Measurements from ENCODE around the gene DHRS12.
"Not testable (repeated sequence)": the region's sequence is repeated elsewhere in the genome, so short reads cannot be mapped to it uniquely, and the experiment has no call there.

The DHRS12 gene

GRCh38 chr13:51829568-51829899 lies 25.6 kb upstream of the DHRS12 start:
- no peak for DNase-seq
- in situ Hi-C loops (cut with HindIII; ENCODE audit: low pct_ligation_motif_present, low pct_unique_long_range_greater_than_20kb, low sequenced_read_pairs) = no loop called here

DNA sequence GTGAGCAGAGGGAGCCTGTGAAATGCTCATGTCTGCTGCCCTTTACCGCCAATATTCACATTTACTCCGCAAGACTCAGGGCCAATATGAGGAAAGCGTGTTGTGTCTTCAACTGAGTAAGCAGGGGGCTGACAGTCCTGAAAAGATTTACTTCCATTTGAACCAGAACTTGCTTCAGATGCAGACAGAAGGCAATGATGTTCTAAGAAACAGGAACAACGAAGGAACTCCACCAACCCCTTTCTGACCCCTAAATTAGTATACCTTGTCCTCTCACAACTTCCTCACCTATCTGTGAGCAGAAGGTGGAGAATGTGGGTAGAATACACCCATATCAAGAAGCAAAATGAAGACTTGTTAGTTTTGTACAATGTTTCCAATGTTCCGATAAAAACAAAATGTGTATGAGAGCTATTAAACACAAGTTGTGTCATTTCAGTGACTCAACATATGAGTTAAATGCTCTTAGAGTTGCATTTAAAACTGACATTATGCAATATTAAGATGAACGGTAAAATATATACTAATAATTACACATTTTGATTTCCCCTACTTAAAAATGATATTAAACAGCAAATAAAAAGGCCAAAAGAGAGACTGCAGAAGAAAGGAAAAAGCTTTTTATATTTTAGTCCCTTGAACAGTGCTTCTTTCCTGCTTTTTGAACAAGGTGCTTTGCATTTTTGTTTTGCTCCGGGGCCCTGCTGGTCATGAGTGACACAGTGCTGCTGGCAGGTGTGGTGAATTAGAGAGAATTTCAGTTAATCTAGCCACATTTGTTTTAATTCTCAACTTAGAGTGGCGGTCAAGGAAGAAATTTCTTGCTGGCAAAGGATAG lies 25.0 kb upstream of the DHRS12 start:
- in situ Hi-C loops (cut with HindIII; ENCODE audit: low pct_ligation_motif_present, low pct_unique_long_range_greater_than_20kb, low sequenced_read_pairs) = no loop called here
- DNase-seq = no peak

GRCh38 chr13:51827254-51827653 lies 23.3 kb upstream of the DHRS12 start:
- in situ Hi-C loops (cut with HindIII; ENCODE audit: low pct_ligation_motif_present, low pct_unique_long_range_greater_than_20kb, low sequenced_read_pairs) = no loop called here
- no peak for DNase-seq

GRCh38 chr13:51826606-51827005 lies 22.6 kb upstream of the DHRS12 start:
- in situ Hi-C loops (cut with HindIII; ENCODE audit: low pct_ligation_motif_present, low pct_unique_long_range_greater_than_20kb, low sequenced_read_pairs) = no loop called here
- DNase-seq = no peak

GRCh38 chr13:51825681-51826254 lies 21.8 kb upstream of the DHRS12 start:
- in situ Hi-C loops (cut with HindIII; ENCODE audit: low pct_ligation_motif_present, low pct_unique_long_range_greater_than_20kb, low sequenced_read_pairs) = no loop called here
- DNase-seq = no peak

DNA sequence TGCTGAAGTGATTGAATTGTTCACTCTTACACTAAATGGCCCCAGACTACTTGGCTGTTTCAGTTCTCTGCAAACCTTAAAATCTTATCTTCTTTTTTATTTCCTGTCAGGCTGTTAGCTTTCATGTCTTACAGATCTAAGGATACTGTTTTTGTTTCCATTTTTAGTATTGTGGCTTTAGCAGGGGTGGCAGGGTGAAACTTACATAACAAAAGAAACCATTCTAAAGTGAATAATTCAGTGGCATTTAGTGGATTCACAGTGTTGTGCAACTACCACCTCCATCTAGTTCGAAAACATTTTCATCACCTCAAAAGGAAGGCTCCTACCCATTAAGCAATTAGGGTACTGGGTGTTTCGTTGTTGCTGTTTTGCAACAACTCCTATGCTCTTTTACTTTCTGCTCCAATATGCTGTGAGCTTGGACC lies 21.2 kb upstream of the DHRS12 start:
- DNase-seq = no peak
- in situ Hi-C loops (cut with HindIII; ENCODE audit: low pct_ligation_motif_present, low pct_unique_long_range_greater_than_20kb, low sequenced_read_pairs) = no loop called here

DNA sequence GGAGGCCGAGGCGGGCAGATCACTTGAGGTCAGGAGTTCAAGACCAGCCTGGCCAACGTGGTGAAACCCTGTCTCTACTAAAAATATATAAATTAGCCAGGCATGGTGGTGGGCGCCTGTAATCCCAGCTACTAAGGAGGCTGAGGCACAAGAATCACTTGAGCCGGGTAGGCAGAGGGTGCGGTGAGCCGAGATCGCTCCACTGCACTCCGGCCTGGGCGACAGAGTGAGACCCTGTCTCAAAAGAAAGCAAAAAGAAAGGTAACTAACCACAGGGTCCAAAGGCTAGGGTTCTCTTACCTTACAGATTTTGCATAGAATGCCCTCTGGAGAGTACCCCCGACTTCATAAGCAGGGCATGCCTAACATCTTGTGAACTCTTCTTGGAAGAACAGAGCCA lies 20.7 kb upstream of the DHRS12 start:
- in situ Hi-C loops (cut with HindIII; ENCODE audit: low pct_ligation_motif_present, low pct_unique_long_range_greater_than_20kb, low sequenced_read_pairs); DNase-seq: not testable (repeated sequence)

DNA sequence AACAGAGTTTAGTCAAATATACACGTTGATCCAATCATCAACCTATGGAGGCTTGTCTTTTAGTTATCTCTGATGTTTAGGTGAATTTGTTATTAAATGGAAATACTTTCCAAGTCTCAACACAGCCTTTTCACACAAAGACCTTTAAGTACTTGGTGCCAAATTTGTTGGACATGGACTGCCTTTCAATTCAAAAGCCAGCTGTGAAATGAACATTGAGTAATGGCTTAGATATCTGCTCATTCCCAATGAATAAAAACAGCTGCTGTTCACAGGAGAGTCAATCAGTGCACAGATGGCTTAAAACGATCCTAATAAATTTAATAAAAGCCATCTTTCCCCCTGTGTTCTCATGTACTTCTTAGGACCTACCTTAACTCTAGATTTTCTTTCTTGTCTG lies 19.9 kb upstream of the DHRS12 start:
- in situ Hi-C loops (cut with HindIII; ENCODE audit: low pct_ligation_motif_present, low pct_unique_long_range_greater_than_20kb, low sequenced_read_pairs) = no loop called here
- DNase-seq = no peak

DNA sequence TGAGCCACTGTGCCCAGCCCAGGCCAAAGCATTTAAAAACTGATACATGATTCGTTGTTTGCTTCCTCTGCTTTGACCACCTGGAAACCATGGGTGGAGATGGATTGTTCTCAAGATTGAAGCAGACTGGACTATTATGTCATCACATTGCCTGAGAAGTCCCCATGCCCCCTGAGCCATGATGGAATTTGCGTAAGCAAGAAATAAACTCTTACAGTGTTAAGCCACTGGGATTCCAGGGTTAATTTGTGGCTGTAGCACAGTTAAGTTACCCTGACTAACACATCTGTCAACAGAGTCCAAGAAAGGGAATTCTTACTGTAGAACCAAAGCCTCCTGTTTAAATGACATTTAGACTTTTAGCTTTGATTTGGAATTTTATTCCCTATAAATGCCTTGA lies 19.4 kb upstream of the DHRS12 start:
- in situ Hi-C loops (cut with HindIII; ENCODE audit: low pct_ligation_motif_present, low pct_unique_long_range_greater_than_20kb, low sequenced_read_pairs) = no loop called here

GRCh38 chr13:51822106-51822815 lies 18.3 kb upstream of the DHRS12 start:
- no peak for DNase-seq
- in situ Hi-C loops (cut with HindIII; ENCODE audit: low pct_ligation_motif_present, low pct_unique_long_range_greater_than_20kb, low sequenced_read_pairs) = no loop called here

More for the DNA sequence above, 19.4 kb upstream of the DHRS12 start:
- no peak for DNase-seq

DNA sequence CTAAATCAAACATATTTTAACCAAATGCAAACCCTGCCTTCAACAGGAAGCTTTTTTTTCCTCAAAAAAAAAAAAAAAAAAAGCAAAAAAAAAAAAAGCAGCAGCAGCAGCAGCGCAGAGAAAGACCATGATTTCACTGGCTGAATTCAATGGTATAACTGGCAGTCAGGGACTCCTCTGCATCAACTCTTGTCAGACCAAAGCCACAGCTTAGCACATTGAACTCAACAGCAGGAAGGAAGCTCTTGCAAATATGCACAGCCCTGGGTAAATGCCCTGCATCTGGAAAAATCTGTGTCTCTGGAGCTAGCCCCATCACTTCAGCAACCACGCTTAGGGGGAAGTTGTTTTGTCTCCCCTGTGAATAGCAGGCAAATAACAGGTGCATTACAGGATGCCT lies 17.6 kb upstream of the DHRS12 start:
- in situ Hi-C loops (cut with HindIII; ENCODE audit: low pct_ligation_motif_present, low pct_unique_long_range_greater_than_20kb, low sequenced_read_pairs) = no loop called here
- DNase-seq = no peak

DNA sequence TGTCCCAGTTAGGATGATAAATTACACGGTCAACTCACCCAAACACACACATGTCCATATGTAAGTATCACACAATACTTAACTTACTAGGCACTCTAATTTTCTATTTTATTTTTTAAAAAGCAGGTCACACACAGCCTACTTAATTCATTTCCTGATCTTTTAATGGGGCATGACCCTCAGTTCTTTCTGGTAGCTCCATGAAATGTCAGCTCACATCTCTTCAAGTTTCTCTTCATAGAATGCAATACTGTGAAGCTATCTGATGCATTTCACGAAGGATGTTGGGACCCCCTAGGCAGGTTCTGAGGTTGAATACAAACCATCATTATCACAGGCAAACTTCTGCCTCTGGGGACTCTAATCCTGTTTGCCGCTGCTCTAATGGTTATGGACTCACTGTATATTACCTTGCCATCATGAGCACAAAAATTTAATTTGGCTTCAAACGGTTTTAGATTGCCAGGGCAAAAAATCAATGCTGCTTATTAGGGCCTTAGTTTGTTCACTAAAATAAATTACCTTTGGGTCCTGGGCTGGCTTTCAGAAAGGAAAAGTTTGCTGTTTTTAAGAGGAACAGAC lies 16.1 kb upstream of the DHRS12 start:
- in situ Hi-C loops (cut with HindIII; ENCODE audit: low pct_ligation_motif_present, low pct_unique_long_range_greater_than_20kb, low sequenced_read_pairs) = no loop called here
- DNase-seq = no peak

- DNase-seq = no peak
- in situ Hi-C loops (cut with HindIII; ENCODE audit: low pct_ligation_motif_present, low pct_unique_long_range_greater_than_20kb, low sequenced_read_pairs) = no loop called here
Measured at GRCh38 chr13:51819544-51819943, 15.6 kb upstream of the DHRS12 start.

DNA sequence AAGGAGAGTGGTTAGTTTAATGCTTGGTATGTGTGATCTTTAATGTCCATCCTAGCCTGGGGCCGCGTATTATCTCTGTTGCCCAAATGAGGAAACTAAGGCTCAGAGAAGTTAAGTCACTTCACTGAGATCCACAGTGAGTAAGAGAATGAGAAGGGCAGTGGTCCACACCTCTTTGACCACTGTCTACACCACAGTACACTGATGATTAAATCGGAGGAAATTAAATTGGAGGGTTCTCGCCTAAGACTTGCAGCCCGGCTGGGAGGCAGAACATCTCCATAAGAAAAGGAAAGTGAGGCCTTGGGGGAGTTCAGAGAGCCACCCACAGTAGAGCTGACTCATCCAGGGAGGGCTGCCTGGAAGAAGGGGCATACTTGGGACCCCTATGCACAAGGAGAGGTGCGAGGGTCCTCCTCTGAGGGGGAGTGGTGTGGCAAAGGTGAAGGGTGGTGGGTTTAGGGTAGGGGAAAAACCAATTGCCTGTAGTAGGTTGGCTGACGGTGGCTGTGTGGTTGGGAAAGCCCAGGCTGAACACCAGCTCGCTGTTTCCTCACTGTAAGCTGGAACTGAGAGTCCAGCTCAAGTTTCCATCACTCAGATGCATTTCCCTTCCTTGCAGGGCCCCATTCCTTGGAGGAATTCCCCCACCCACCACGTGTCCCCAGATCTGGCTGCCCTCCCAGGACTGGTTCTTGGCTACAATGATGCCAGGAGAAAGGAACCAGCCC lies 15.0 kb upstream of the DHRS12 start:
- in situ Hi-C loops (cut with HindIII; ENCODE audit: low pct_ligation_motif_present, low pct_unique_long_range_greater_than_20kb, low sequenced_read_pairs) = no loop called here
- no peak for DNase-seq

GRCh38 chr13:51818276-51818675 lies 14.3 kb upstream of the DHRS12 start:
- in situ Hi-C loops (cut with HindIII; ENCODE audit: low pct_ligation_motif_present, low pct_unique_long_range_greater_than_20kb, low sequenced_read_pairs) = no loop called here
- DNase-seq = no peak

- DNase-seq = no peak
- in situ Hi-C loops (cut with HindIII; ENCODE audit: low pct_ligation_motif_present, low pct_unique_long_range_greater_than_20kb, low sequenced_read_pairs) = no loop called here
Measured at GRCh38 chr13:51817717-51818116, 13.8 kb upstream of the DHRS12 start.

DNA sequence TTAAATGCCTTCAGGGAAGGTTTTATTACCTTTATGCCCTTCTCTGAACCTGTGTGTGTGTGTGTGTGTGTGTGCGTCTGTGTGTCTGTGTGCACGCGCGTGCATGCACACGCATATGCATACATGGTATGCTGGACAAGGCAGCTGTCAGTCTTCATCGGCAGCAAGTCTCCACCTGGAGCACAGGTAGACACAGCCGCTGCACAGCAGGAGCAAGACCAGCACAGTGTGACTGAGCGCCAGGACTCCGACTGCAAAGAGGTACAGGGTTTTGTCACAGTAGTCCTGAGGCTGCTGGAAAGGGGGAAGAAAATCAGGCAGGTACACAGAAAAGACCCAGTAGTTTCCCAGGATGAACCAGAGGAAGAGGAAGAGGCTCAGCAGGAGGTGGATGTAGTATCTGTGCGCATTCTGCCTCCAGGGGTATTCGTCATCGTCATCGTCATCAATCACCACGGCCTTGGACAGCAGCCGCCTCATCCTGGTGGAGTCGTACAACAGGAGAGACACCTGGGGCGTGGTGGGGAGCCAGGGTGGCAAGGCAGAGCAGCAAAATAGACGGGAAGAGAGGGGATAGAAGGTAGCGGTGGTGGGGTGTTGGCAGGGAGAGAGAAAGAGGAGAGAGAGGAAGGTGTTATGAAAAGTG lies 12.8 kb upstream of the DHRS12 start:
- no peak for DNase-seq
- in situ Hi-C loops (cut with HindIII; ENCODE audit: low pct_ligation_motif_present, low pct_unique_long_range_greater_than_20kb, low sequenced_read_pairs) = no loop called here

GRCh38 chr13:51815848-51816247 lies 11.9 kb upstream of the DHRS12 start:
- in situ Hi-C loops (cut with HindIII; ENCODE audit: low pct_ligation_motif_present, low pct_unique_long_range_greater_than_20kb, low sequenced_read_pairs) = no loop called here
- DNase-seq = no peak
